ENCODE data around the gene BRPF3. TPM values are rescaled to one million over a fixed set of nuclear protein-coding genes. Genes with fewer than 3 reads are reported as not detected.

BRPF3 gene
- total and polyA plus RNA-seq, 2 of the 13 experiments (the other 11 are each of a cell fraction or from before 2014, with no cell fraction given), result 12.3 to 22.9 TPM

DNA sequence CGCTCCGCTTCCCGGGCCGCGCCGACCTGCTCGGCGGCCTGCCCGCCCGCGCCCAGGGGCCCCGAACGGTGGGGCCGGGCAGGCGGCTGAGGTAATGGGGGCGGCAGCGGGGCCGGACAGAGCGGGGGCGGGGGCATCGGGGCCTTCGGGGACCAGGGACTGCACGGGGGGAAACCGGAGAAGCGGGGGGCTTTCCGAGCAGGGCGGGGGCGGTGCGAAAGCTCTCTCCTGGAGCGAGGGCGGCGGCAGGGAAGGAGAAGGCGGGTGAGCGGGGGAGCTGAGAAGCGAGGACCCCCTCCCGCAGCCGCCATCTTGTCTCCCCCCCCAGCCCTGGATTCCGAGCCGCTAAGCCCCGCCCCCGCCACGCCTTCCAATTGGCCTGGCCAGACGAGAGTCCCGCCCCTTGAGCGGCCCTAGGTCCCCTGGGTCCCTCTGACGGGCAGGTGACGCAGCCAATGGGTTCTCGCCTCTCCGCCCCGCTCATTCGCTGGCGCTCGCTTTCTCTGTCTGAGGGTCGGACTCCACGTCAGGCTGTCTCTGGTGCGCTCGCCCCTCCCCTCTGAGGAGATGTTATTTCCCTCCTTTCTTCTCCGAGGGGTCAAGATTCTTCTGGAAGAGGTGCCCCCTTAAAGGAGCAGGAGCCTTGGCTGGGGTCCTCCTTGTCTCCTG, 470 bp downstream of the BRPF3 start (continued):
- TF ChIP-seq, protein P1, sequence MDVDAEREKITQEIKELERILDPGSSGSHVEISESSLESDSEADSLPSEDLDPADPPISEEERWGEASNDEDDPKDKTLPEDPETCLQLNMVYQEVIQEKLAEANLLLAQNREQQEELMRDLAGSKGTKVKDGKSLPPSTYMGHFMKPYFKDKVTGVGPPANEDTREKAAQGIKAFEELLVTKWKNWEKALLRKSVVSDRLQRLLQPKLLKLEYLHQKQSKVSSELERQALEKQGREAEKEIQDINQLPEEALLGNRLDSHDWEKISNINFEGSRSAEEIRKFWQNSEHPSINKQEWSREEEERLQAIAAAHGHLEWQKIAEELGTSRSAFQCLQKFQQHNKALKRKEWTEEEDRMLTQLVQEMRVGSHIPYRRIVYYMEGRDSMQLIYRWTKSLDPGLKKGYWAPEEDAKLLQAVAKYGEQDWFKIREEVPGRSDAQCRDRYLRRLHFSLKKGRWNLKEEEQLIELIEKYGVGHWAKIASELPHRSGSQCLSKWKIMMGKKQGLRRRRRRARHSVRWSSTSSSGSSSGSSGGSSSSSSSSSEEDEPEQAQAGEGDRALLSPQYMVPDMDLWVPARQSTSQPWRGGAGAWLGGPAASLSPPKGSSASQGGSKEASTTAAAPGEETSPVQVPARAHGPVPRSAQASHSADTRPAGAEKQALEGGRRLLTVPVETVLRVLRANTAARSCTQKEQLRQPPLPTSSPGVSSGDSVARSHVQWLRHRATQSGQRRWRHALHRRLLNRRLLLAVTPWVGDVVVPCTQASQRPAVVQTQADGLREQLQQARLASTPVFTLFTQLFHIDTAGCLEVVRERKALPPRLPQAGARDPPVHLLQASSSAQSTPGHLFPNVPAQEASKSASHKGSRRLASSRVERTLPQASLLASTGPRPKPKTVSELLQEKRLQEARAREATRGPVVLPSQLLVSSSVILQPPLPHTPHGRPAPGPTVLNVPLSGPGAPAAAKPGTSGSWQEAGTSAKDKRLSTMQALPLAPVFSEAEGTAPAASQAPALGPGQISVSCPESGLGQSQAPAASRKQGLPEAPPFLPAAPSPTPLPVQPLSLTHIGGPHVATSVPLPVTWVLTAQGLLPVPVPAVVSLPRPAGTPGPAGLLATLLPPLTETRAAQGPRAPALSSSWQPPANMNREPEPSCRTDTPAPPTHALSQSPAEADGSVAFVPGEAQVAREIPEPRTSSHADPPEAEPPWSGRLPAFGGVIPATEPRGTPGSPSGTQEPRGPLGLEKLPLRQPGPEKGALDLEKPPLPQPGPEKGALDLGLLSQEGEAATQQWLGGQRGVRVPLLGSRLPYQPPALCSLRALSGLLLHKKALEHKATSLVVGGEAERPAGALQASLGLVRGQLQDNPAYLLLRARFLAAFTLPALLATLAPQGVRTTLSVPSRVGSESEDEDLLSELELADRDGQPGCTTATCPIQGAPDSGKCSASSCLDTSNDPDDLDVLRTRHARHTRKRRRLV (CRISPR knock-in tag; IDR thresholded peaks at IDR 0.05), result no peak
- TF ChIP-seq SP2 (CRISPR knock-in tag; IDR thresholded peaks at IDR 0.05) (peak; percentile 97), YY1 (IDR thresholded peaks at IDR 0.05; ENCODE audit: insufficient read depth, insufficient replicate concordance, low read depth, low read length) (peak; percentile 96), ZNF777 (CRISPR knock-in tag; IDR thresholded peaks at IDR 0.05) (peak; percentile 37), EED (CRISPR knock-in tag; IDR thresholded peaks at IDR 0.05) (no peak), ZNF160 (CRISPR knock-in tag; IDR thresholded peaks at IDR 0.05) (no peak), RFX5 (IDR thresholded peaks at IDR 0.05; ENCODE audit: low read depth, low read length) (no peak), AKAP8 (CRISPR knock-in tag; IDR thresholded peaks at IDR 0.05) (0 out of 2 replicates have a peak, but pooled peaks have one; percentile 10), KAT7 (CRISPR knock-in tag; IDR thresholded peaks at IDR 0.05; ENCODE audit: borderline replicate concordance) (peak; percentile 58; the same call in 1 of the 2 replicates), TAF1 (CRISPR knock-in tag; IDR thresholded peaks at IDR 0.05) (peak; percentile 76), ZNF7 (CRISPR knock-in tag; IDR thresholded peaks at IDR 0.05) (no peak), MED13 (CRISPR knock-in tag; IDR thresholded peaks at IDR 0.05) (peak; percentile 82; the same call in 1 of the 2 replicates), PPARG (CRISPR knock-in tag; conservative IDR thresholded peaks at IDR 0.05) (no peak), SALL2 (CRISPR knock-in tag; IDR thresholded peaks at IDR 0.05) (peak; percentile 65), HOXD1 (CRISPR knock-in tag; IDR thresholded peaks at IDR 0.05) (0 out of 2 replicates have a peak, but pooled peaks have one; percentile 33), NKX3-1 (CRISPR knock-in tag; IDR thresholded peaks at IDR 0.05) (0 out of 2 replicates have a peak, but pooled peaks have one; percentile 41), ZNF614 (CRISPR knock-in tag; IDR thresholded peaks at IDR 0.05; ENCODE audit: borderline replicate concordance) (no peak), ZNF510 (CRISPR knock-in tag; IDR thresholded peaks at IDR 0.05; ENCODE audit: low read depth) (no peak)
- TF ChIP-seq, protein P2, sequence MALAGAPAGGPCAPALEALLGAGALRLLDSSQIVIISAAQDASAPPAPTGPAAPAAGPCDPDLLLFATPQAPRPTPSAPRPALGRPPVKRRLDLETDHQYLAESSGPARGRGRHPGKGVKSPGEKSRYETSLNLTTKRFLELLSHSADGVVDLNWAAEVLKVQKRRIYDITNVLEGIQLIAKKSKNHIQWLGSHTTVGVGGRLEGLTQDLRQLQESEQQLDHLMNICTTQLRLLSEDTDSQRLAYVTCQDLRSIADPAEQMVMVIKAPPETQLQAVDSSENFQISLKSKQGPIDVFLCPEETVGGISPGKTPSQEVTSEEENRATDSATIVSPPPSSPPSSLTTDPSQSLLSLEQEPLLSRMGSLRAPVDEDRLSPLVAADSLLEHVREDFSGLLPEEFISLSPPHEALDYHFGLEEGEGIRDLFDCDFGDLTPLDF (CRISPR knock-in tag; IDR thresholded peaks at IDR 0.05), result 0 out of 2 replicates have a peak, but pooled peaks have one; percentile 36
- TF ChIP-seq, protein P3, sequence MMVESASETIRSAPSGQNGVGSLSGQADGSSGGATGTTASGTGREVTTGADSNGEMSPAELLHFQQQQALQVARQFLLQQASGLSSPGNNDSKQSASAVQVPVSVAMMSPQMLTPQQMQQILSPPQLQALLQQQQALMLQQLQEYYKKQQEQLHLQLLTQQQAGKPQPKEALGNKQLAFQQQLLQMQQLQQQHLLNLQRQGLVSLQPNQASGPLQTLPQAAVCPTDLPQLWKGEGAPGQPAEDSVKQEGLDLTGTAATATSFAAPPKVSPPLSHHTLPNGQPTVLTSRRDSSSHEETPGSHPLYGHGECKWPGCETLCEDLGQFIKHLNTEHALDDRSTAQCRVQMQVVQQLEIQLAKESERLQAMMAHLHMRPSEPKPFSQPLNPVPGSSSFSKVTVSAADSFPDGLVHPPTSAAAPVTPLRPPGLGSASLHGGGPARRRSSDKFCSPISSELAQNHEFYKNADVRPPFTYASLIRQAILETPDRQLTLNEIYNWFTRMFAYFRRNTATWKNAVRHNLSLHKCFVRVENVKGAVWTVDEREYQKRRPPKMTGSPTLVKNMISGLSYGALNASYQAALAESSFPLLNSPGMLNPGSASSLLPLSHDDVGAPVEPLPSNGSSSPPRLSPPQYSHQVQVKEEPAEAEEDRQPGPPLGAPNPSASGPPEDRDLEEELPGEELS (CRISPR knock-in tag; IDR thresholded peaks at IDR 0.05), result peak; percentile 15; the same call in 1 of the 2 replicates
- TF ChIP-seq, protein P4, sequence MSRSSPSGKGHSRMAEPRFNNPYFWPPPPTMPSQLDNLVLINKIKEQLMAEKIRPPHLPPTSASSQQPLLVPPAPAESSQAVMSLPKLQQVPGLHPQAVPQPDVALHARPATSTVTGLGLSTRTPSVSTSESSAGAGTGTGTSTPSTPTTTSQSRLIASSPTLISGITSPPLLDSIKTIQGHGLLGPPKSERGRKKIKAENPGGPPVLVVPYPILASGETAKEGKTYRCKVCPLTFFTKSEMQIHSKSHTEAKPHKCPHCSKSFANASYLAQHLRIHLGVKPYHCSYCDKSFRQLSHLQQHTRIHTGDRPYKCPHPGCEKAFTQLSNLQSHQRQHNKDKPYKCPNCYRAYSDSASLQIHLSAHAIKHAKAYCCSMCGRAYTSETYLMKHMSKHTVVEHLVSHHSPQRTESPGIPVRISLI (CRISPR knock-in tag; IDR thresholded peaks at IDR 0.05; ENCODE audit: borderline replicate concordance), result no peak

Data from HepG2 (cell line).